GM18858 (cell line): ENCODE results near the gene SSBP2.
"Not testable (repeated sequence)": the region's sequence is repeated elsewhere in the genome, so short reads cannot be mapped to it uniquely, and the experiment has no call there.

Source experiments
- ATAC-seq: cut with Tn5 transposase; IDR thresholded peaks from one replicate; pipeline ENCODE4 v1.9.1; 2021; ENCODE audit not compliant: unreplicated experiment

The SSBP2 gene

GRCh38 chr5:81739291-81739690 is 11.6 kb downstream of the SSBP2 start:
- no peak for ATAC-seq

- ATAC-seq = no peak
Observed at GRCh38 chr5:81729276-81729675, 21.6 kb downstream of the SSBP2 start.

GRCh38 chr5:81728301-81728700 is 22.6 kb downstream of the SSBP2 start:
- no peak for ATAC-seq

GRCh38 chr5:81726297-81726696 is 24.6 kb downstream of the SSBP2 start:
- ATAC-seq = no peak

- ATAC-seq = no peak
Observed at GRCh38 chr5:81724571-81724970, 26.3 kb downstream of the SSBP2 start.

- ATAC-seq = no peak
Observed at GRCh38 chr5:81724108-81724507, 26.8 kb downstream of the SSBP2 start.

- ATAC-seq = no peak
Observed at GRCh38 chr5:81721049-81721448, 29.8 kb downstream of the SSBP2 start.

GRCh38 chr5:81719743-81720345 is 31.1 kb downstream of the SSBP2 start:
- ATAC-seq = no peak

- ATAC-seq = no peak
Observed at GRCh38 chr5:81718300-81718699, 32.6 kb downstream of the SSBP2 start.

- ATAC-seq = no peak
Observed at GRCh38 chr5:81717860-81718259, 33.0 kb downstream of the SSBP2 start.

- no peak for ATAC-seq
Observed at GRCh38 chr5:81717226-81717625, 33.7 kb downstream of the SSBP2 start.

GRCh38 chr5:81714076-81714475 is 36.8 kb downstream of the SSBP2 start:
- ATAC-seq = not testable (repeated sequence)

GRCh38 chr5:81708889-81709288 is 42.0 kb downstream of the SSBP2 start:
- no peak for ATAC-seq

- ATAC-seq = no peak
Observed at GRCh38 chr5:81703840-81704239, 47.1 kb downstream of the SSBP2 start.

GRCh38 chr5:81700166-81700565 is 50.7 kb downstream of the SSBP2 start:
- ATAC-seq = no peak

GRCh38 chr5:81698813-81699212 is 52.1 kb downstream of the SSBP2 start:
- no peak for ATAC-seq

- ATAC-seq = no peak
Observed at GRCh38 chr5:81696418-81697397, 54.2 kb downstream of the SSBP2 start.

GRCh38 chr5:81694726-81695125 is 56.2 kb downstream of the SSBP2 start:
- no peak for ATAC-seq

GRCh38 chr5:81688215-81688614 is 62.7 kb downstream of the SSBP2 start:
- ATAC-seq = no peak

GRCh38 chr5:81687292-81687691 is 63.6 kb downstream of the SSBP2 start:
- ATAC-seq = no peak

GRCh38 chr5:81685471-81685870 is 65.4 kb downstream of the SSBP2 start:
- no peak for ATAC-seq

- no peak for ATAC-seq
Observed at GRCh38 chr5:81679885-81680284, 71.0 kb downstream of the SSBP2 start.
